Measurements from ENCODE around the gene MNX1.

The MNX1 gene

DNA sequence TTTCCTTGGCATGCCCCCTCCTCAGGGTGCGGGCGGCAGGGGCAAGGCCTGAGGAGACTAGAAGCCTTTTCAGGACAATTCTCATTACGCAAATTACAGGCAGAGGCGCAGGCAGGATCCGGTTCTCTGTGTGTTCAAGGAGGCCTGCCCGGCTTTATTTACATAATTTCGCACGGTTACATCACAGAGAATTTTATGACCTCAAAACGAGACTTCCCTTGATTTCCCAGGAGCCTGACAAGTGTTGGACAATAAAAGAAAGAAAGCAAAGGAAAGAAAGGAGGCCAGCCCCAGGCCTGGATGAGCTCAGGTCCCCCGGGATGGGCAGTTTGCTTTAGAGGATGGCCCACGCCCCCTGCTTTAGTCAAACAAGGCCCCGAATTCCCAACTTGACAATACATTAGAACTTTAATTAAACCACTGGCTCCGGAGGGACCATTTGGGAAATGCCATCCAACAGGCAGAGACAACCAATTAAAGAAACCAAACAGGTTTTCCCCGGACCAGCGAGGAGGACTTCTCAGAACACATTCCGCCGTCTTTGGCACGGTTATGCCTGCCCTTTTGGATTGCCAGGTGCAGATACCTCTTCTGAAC, 2.9 kb downstream of the MNX1 start:
- no peak for TF ChIP-seq POLR2AphosphoS5 (IDR thresholded peaks at IDR 0.05; ENCODE audit: low read depth)
- TF ChIP-seq REST (IDR thresholded peaks at IDR 0.05; ENCODE audit: insufficient replicate concordance, low read depth), result no peak
- TF ChIP-seq, protein P1, sequence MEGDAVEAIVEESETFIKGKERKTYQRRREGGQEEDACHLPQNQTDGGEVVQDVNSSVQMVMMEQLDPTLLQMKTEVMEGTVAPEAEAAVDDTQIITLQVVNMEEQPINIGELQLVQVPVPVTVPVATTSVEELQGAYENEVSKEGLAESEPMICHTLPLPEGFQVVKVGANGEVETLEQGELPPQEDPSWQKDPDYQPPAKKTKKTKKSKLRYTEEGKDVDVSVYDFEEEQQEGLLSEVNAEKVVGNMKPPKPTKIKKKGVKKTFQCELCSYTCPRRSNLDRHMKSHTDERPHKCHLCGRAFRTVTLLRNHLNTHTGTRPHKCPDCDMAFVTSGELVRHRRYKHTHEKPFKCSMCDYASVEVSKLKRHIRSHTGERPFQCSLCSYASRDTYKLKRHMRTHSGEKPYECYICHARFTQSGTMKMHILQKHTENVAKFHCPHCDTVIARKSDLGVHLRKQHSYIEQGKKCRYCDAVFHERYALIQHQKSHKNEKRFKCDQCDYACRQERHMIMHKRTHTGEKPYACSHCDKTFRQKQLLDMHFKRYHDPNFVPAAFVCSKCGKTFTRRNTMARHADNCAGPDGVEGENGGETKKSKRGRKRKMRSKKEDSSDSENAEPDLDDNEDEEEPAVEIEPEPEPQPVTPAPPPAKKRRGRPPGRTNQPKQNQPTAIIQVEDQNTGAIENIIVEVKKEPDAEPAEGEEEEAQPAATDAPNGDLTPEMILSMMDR (IDR thresholded peaks at IDR 0.05; ENCODE audit: insufficient read depth, low read length), result no peak
- TF ChIP-seq SPI1 (IDR thresholded peaks at IDR 0.05; ENCODE audit: borderline replicate concordance, low read depth), result no peak
- TF ChIP-seq GABPA (IDR thresholded peaks at IDR 0.05; ENCODE audit: low read depth), result no peak
- Histone ChIP-seq H3K27ac (replicated peaks) (no peak overlapping the region), H3K27me3 (ENCODE audit: insufficient read depth, poor library complexity, severe bottlenecking) (peaks cover 83% of the 10 kb centered on the region), H3K4me3 (replicated peaks; ENCODE audit: insufficient read depth, low read length) (no peak overlapping the region)
- no peak for DNase-seq (ENCODE audit: low read depth in 1 of 2, low spot score in 1 of 2)

GRCh38 chr7:157006829-157007469, 3.5 kb downstream of the MNX1 start:
- DNase-seq (ENCODE audit: low read depth in 1 of 2, low spot score in 1 of 2), result no peak
- Histone ChIP-seq H3K4me3 (replicated peaks; ENCODE audit: insufficient read depth, low read length) (no peak overlapping the region), H3K27me3 (ENCODE audit: insufficient read depth, poor library complexity, severe bottlenecking) (peaks cover 85% of the 10 kb centered on the region), H3K27ac (replicated peaks) (no peak overlapping the region)
- TF ChIP-seq, protein P1 (IDR thresholded peaks at IDR 0.05; ENCODE audit: insufficient read depth, low read length), result no peak
- no peak for TF ChIP-seq GABPA (IDR thresholded peaks at IDR 0.05; ENCODE audit: low read depth)
- no peak for TF ChIP-seq SPI1 (IDR thresholded peaks at IDR 0.05; ENCODE audit: borderline replicate concordance, low read depth)
- no peak for TF ChIP-seq REST (IDR thresholded peaks at IDR 0.05; ENCODE audit: insufficient replicate concordance, low read depth)

DNA sequence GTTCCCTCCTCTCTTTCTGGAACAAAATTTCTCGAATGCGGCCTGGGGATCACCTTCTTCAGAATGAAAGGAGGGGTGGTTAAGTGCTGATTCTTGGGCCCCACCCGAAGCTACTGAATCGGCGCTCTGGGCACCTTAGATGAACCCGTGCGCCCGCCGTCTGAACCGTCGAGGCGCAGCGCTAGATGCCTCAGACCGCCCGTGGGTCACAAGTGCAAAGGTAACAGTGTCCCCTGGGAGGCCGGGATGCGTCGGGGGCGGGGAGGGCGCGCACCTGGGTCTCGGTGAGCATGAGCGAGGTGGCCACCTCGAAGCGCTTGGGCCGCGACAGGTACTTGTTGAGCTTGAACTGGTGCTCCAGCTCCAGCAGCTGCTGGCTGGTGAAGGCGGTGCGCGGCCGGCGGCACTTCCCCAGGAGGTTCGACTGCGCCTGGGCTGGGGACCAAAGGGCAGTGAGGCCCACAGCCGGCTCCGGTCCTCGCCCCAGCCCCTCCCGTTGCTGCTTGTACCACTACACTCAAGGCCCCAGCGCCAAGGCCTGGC, 4.2 kb downstream of the MNX1 start:
- DNase-seq (ENCODE audit: low read depth in 1 of 2, low spot score in 1 of 2), result no peak
- H3K27me3 ChIP-seq (ENCODE audit: insufficient read depth, poor library complexity, severe bottlenecking), result peaks cover 84% of the 10 kb centered on the region
- TF ChIP-seq, protein P1 (IDR thresholded peaks at IDR 0.05; ENCODE audit: insufficient read depth, low read length), result no peak
- no peak for TF ChIP-seq REST (IDR thresholded peaks at IDR 0.05; ENCODE audit: insufficient replicate concordance, low read depth)
- TF ChIP-seq SPI1 (IDR thresholded peaks at IDR 0.05; ENCODE audit: borderline replicate concordance, low read depth), result no peak
- TF ChIP-seq POLR2AphosphoS5 (IDR thresholded peaks at IDR 0.05; ENCODE audit: low read depth), result no peak
- TF ChIP-seq GABPA (IDR thresholded peaks at IDR 0.05; ENCODE audit: low read depth), result no peak
- no peak overlapping the region for H3K27ac ChIP-seq (replicated peaks)
- H3K4me3 ChIP-seq (replicated peaks; ENCODE audit: insufficient read depth, low read length), result no peak overlapping the region
